Neural crest cell (in vitro differentiated cells): ENCODE measurements around the gene SIN3A. TPM values are rescaled to one million over a fixed set of nuclear protein-coding genes. Genes with fewer than 3 reads are reported as not detected.
A peak's percentile ranks its signal among the peaks of the same experiment; 100 is the strongest.
"Not testable (repeated sequence)": the region's sequence is repeated elsewhere in the genome, so short reads cannot be mapped to it uniquely, and the experiment has no call there.

ENCODE experiments used
- DNase-seq: peaks from one replicate; pipeline ENCODE4 v3.0.0; 2021; ENCODE audit warnings: low read depth, mixed read lengths, low spot score
- H3K27ac Mint-ChIP-seq: one replicate; pipeline ENCODE4 v1.8.0; 2021; ENCODE audit warnings: mild to moderate bottlenecking, mixed read lengths; ENCODE audit not compliant: unreplicated experiment
- H3K27me3 Mint-ChIP-seq: 2 replicates; pipeline ENCODE4 v1.8.0; 2021; ENCODE audit warnings: low read depth, mild to moderate bottlenecking, mixed read lengths
- H3K36me3 Mint-ChIP-seq: 2 replicates; pipeline ENCODE4 v1.8.0; 2021; ENCODE audit warnings: low read depth, mild to moderate bottlenecking, mixed read lengths
- H3K4me1 Mint-ChIP-seq: 2 replicates; pipeline ENCODE4 v1.8.0; 2021; ENCODE audit warnings: mixed read lengths
- H3K4me3 Mint-ChIP-seq: one replicate; pipeline ENCODE4 v1.8.0; 2021; ENCODE audit warnings: mild to moderate bottlenecking, mixed read lengths
- H3K9me3 Mint-ChIP-seq: 2 replicates; pipeline ENCODE4 v1.8.0; 2021; ENCODE audit warnings: mixed read lengths
- CTCF ChIP-seq: fragments of 200-600 bp; sonication (generic); conservative IDR thresholded peaks from 2 replicates; pipeline ENCODE4 v1.5.0; 2021; ENCODE audit warnings: antibody characterized with exemption, mild to moderate bottlenecking
- total RNA-seq: library from RNA; stranded (reverse); gene quantifications from 2 replicates; pipeline ENCODE4 v1.2.1, GENCODE V29; 2021

The SIN3A gene
- total RNA-seq, 1 donor from 2014 or later, result 97.4 TPM

GRCh38 chr15:75350601-75351361 lies 100.7 kb downstream of the SIN3A start:
- DNase-seq, result no peak
- Mint-ChIP-seq H3K9me3 (no peaks in the 10 kb centered on the region), H3K27me3 (peaks cover 21% of the 10 kb centered on the region), H3K4me3 (peak overlapping the region; percentile 75), H3K4me1 (peaks cover 11% of the 10 kb centered on the region), H3K36me3 (no peaks in the 10 kb centered on the region), H3K27ac (no peak overlapping the region)
- TF ChIP-seq CTCF, result no peak

- DNase-seq, result no peak
- peaks cover 26% of the 10 kb centered on the region for H3K27me3 Mint-ChIP-seq
- no peak overlapping the region for H3K27ac Mint-ChIP-seq
- no peaks in the 10 kb centered on the region for H3K9me3 Mint-ChIP-seq
- H3K4me1 Mint-ChIP-seq, result peaks cover 11% of the 10 kb centered on the region
- peak overlapping the region; percentile 75 for H3K4me3 Mint-ChIP-seq
- H3K36me3 Mint-ChIP-seq, result no peaks in the 10 kb centered on the region
- no peak for TF ChIP-seq CTCF
These were observed 101.5 kb downstream of the SIN3A start for GRCh38 chr15:75349851-75350588.

GRCh38 chr15:75349351-75349669 lies 102.2 kb downstream of the SIN3A start:
- peak overlapping the region; percentile 74 for H3K4me3 Mint-ChIP-seq
- H3K36me3 Mint-ChIP-seq, result not testable (repeated sequence)
- peaks cover 26% of the 10 kb centered on the region for H3K27me3 Mint-ChIP-seq

GRCh38 chr15:75348562-75349350 lies 102.7 kb downstream of the SIN3A start:
- DNase-seq, result no peak
- H3K4me3 Mint-ChIP-seq, result peak overlapping the region; percentile 89
- H3K36me3 Mint-ChIP-seq, result no peaks in the 10 kb centered on the region
- H3K27me3 Mint-ChIP-seq, result peaks cover 26% of the 10 kb centered on the region
- H3K9me3 Mint-ChIP-seq, result no peaks in the 10 kb centered on the region
- H3K27ac Mint-ChIP-seq, result peak overlapping the region; percentile 62
- H3K4me1 Mint-ChIP-seq, result peaks cover 11% of the 10 kb centered on the region
- TF ChIP-seq CTCF, result no peak

More at GRCh38 chr15:75349351-75349669, 102.2 kb downstream of the SIN3A start:
- H3K27ac Mint-ChIP-seq, DNase-seq, H3K9me3 Mint-ChIP-seq: not testable (repeated sequence)
- H3K4me1 Mint-ChIP-seq, result peaks cover 11% of the 10 kb centered on the region

- H3K27me3 Mint-ChIP-seq, result peaks cover 26% of the 10 kb centered on the region
- H3K27ac Mint-ChIP-seq, result no peak overlapping the region
- no peaks in the 10 kb centered on the region for H3K36me3 Mint-ChIP-seq
- H3K4me3 Mint-ChIP-seq, result peak overlapping the region; percentile 89
- no peaks in the 10 kb centered on the region for H3K9me3 Mint-ChIP-seq
- H3K4me1 Mint-ChIP-seq, result peaks cover 11% of the 10 kb centered on the region
- no peak for TF ChIP-seq CTCF
- no peak for DNase-seq
These were observed 103.4 kb downstream of the SIN3A start for GRCh38 chr15:75348034-75348561.
